Left renal cortex interstitium (tissue), 4 donors: Measurements from ENCODE around the gene P2RX1. TPM values are rescaled to one million over a fixed set of nuclear protein-coding genes. Genes with fewer than 3 reads are reported as not detected.

Experiments
- DNase-seq, 4 donors: peaks; one replicate each; pipeline ENCODE4 v3.0.0-alpha.2; 2013; ENCODE audit warnings: low read depth in 4 of 4, low spot score in 2 of 4, missing footprints in 1 of 4
- polyA plus RNA-seq, 4 donors: library from polyadenylated mRNA; unstranded; fragments of 120-200 nt; gene quantifications; one replicate each; pipeline ENCODE4 v1.2.1, GENCODE V29; 2013; ENCODE audit not compliant: insufficient read length in 4 of 4

The P2RX1 gene
- polyA plus RNA-seq, 4 donors, result 0.65 to 1.9 (median 1.3) TPM

DNA sequence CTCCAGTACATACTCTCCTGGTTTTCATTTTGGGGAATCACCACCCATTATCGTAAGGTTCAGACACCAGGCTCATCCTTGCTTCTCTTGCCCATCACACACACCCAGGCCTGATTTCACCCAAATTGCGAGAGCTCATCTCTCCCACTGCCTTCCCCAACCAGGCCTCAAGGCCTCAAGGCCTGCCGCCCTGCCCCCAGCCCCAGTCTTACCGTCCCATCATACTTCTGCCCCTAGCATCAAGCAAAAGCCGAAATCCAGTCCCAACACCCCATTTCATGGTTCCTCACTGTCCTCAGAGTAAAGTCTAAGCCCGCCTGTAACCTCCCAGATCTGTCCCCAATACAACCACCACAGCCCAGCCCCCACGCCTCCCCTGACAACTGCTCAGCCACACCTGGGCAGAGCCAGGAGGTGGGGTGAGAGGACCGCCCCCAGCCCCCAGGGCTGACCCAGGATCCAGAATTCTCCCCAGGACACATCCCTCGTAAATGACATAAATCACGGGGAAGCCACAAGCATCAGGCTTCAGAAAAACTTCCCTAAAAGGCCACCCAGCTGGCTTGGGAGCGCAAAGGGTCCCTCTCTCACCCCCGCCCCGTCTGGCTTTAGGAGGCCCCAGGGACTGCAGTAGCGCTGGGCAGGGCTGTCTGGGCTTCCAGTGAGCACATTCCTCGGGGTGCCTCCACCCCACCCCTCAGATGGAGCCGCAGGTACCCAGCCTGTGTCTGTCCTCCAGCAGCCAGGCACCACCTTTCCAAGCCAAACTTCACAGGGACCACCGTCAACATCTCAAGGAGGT is 9.6 kb upstream of the P2RX1 start:
- DNase-seq, result no peak

DNA sequence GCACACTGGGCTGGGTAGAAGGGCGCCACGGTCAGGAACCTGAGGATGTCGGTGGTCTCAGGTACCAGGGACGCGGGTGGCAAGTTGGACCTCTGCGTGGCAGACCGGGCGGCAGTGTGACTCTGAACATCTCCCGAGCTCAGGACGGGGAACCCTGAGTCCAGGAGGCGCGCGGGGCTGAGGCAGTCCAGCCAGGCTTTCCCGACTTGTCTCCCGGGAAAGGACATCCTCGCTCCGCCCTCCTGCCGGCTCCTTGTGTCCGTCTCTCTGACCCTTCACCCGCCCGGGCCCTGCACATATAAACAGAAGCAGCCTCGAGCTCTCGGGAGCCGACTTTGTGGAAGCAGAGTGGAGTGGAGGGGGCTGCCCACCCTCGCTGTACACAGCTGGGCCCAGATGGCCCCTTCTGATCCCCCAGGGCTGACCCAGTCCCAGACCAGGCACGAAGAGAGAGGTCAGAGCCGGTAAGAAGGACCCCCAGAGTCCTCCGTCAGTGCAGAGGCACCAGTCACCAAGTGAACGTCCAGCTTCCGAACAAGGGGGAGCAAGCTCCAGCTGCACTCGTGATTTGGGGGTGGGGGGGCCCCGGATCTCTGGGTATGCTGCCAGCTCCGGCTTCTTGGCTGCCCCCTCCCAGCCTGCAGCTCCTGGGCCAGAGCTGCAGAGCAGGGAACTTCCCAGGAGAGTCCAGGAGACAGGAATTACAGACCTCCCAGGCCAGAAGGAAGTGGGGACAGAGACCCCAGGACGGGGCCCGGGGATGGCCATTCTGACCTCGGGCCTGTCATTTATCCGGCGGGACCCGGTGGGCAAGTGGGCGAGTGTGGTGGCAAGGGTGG is 8.5 kb upstream of the P2RX1 start:
- DNase-seq, result no peak

GRCh38 chr17:3923466-3924190 is 7.4 kb upstream of the P2RX1 start:
- no peak for DNase-seq

GRCh38 chr17:3922765-3923164 is 6.5 kb upstream of the P2RX1 start:
- no peak for DNase-seq

GRCh38 chr17:3921502-3922319 is 5.4 kb upstream of the P2RX1 start:
- no peak for DNase-seq

DNA sequence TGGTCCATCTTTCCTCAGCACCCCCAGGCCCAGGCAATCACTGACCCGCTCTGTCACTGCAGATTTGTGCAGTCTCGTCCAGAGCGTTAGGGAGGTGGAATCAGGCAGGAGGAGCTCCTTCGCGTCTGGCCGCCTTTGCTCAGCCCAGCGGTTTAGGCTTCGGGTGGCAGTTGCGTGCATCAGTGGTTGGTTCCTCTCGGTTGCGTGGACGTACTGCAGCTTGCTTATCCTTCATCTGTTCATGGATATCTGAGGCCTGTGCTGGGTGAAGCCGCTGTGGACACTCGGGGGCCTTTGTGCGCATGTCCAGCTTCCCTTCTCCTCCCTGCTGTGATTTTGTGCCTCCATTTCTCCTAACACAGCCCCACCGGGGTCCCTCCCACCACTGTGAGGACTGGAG is 4.7 kb upstream of the P2RX1 start:
- no peak for DNase-seq

DNA sequence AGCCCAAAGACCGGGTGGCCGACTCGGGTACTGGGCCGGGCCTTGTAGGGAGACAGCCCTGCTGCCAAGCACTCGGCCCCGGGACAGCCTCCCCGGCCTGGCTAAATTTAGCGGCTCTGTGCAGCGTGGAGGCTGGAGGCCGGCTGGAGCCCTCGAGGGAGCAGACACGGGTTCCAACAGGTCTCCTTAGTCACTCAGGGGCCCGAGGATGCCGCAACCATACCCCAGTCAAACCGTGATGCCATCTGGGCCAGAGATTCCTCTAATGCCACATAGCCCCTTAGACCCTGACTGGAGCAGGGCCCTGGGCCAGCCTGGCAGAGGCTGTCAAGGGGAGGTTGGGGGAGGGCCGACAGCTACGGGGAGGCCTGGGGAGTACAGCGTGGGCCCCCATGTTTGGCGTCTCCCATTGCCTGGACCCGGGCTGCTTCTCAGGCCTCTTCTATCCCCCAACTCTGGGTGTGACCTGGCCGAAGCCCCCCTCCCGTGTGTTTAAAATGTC is 2.9 kb upstream of the P2RX1 start:
- DNase-seq, result no peak

DNA sequence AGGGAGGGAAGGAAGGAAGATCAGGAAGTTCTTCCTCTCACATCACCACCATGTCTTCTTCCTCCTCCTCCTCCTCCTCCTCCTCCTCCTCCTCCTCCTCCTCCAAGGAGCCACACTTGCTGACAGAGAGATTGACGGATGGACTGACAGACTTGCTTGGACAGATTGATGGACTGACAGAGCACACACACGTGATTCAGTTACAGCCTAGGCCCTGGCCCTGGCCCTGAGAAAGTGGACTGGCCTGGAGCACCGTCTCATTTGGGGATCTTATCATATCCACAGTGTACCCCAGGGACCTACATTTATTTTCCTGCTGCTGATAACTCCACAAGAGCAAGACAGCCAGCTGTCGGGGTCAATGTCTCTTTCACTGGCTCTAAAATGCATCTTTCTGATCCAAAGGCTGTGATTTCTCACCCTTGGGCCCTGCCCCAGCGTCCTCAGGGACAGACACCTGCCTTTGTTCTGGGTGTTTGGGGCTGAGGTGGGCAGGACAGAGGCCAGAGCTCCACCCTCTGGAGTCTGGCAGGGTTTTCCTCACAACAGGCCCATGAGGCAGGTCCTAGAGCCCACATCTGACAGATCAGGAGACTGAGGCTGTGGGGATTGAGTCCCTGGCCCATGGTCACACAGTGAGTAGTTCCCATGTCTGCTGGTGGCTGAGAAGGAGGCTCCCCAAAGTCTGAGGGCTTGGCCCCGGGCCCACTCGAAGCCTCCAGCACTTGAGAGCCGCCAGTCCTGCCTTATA is 2.3 kb upstream of the P2RX1 start:
- DNase-seq, result no peak

DNA sequence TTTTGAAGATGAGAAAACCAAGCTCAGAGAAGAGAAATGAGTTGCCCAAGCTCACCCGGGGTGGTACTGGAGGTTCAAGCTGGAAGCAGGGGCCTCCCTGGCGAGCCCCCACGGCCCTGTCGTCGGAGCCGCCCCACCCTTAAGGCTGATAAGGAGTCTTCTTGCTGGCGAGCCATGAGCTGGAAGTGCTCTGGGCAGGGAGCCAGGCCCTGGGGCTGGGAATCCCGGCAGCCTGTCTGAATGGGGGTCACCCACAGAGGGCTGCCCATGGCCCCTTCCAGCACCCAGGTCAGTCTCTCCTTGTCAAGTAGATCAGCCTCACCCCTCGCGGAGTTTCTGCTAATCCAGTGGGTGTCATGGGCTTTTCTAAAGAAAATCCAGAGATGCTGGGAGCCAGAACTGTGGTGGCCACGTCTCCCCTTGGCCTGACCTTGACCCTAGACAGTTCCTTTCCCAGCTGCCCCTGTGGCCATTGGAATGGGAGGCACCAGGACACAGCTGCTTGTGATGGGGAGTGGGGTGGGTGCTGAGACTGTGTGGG is 1.2 kb upstream of the P2RX1 start:
- no peak for DNase-seq

DNA sequence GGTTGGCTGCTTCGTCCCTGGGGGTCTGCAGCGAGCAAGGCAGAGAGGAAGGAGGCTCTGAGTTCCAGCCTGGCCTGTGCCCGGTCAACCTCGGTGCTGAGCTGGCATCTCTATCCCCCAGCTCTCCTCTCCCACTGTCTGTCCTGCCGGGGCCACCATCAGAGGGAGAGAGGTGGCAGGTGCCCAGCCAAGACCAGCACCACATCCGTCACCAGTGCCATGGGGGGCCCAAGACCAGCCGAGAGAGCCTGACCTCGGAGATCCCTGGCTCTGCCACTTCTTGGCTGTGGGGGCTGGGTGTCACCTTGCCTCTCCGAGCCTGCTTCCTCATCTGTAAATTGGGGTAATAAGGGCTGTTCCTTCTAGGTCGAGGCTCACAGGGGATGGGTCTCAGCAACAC is 560 bp upstream of the P2RX1 start:
- no peak for DNase-seq

DNA sequence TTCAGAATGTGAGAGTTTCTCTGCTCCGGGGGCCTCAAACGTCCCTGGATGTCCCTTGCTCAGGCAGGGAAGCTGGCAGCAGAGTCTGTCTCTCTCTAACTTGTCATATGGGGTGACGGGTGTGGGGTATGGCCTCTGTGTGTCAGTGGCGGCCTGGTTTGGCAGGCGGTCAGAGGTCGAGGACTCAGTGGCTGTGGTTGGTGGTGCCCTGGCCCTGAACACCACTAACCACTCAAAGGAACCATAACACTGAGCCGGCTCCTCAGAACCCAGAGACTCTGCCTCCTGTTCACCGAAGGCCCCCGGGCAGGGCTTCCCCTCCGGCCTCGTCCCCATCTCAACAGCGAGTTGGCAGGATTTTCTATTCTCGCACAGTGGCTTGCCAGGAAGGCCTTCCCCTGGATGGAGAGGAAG is 677 bp downstream of the P2RX1 start:
- no peak for DNase-seq

DNA sequence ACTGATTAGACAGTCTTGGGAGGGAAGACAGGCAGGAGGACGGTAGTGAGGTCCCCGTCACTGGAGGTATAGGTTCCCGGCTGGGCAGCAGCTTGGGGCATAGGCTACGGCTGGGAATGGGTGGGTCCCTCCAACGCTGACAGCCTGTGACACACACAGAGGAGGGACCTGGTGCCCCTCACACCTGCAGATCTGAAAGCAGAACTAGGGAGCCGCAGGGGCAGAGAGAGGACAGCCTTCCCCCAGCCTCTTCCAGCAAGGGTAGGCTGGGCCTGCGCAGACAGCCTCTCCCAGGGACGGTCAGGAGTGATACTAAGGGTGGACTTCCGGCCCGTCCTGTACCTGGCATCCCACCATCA is 2.0 kb downstream of the P2RX1 start:
- no peak for DNase-seq

DNA sequence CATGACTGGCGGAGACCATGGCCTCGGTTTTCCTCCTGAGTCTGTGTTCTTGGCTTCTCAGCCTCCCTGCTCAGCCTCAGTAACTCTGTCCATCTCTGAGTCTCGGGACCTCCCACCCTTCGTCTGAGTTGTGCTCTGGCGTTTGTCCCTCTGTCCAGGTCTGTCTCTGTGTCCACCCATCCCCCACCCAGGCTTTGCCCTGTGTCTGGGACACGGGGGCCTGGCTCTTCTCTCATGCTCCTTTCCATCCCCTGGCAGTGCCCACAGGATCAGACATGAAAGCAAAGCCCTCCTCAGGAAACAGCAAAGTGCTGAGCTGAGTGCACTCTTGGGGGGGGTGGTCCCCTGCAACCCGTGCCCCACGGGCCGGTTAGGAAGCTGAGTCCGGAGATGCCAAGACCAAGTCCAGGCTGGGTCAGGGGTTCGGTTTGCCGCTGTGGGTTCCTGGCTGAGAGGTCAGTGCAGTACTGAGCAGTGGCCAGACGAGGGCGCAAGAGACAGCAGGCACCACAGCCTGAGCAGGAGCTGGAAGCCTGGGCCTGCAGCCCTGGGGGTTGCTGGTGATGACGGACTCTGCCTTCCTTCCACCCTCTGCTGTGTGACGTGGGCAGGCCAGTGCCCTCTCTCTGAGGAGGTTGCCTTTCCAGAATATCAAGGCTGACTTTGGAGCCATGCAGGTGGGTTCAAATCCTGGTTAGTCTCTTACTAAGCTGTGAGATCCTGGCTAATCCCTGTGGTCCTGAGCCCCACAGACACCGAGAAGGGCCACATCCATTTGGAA is 2.5 kb downstream of the P2RX1 start:
- no peak for DNase-seq

DNA sequence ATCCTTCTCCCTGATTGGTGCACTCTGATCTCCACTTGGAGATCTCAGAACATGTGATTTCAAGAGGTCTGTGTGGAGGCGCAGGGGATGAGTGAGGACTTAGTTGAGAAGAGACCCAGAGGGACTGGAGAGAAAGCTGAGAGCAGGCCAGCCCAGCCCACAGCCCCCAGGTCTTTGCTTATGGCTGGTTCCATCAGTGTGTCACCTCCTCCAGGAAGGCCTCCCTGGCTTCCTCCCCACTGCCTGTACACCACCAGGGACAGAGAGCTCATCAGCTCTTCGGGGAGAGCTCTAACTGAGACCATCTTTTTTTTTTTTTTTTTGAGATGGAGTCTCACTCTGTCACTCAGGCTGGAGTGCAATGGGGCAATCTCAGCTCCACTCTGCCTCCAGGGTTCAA is 3.4 kb downstream of the P2RX1 start:
- DNase-seq, result no peak

DNA sequence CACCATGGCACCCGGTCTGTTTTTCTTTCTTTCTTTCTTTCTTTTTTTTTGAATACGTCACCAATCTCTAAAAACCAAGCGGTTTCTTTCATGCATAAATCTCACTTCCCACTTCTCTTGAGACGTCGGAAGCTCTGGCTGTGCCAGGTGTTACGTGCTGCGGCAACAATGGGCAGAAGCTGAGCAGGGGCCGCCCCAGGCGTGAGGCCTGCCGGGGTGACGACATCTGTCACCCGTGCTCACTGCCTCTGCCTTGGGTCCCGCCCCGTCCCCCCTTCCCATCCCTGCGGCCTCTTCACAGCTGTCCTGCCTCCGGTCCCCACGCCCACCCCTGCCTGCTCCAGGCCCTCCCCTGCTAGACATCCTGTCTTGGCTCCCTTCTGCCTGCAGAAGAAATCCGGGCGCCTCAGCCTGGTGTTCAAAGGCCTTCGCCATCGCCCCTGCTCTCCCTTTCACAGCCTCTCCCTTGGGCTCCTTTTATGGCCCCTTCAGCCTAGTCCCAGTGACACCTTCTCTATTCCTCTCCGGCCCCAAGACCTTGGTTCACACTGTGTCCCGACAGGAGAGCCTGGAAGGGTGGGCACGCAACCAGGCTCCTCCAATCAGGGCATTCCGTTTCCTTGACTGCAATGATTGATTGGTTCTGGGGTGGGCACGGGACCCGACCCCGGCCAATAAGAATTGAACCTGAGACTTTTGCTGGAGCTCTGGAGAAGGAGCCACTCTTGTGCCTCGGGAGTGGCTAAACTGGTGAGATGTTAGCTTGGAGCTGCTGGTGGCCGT is 4.8 kb downstream of the P2RX1 start:
- DNase-seq, result no peak

GRCh38 chr17:3910420-3911270 is 5.6 kb downstream of the P2RX1 start:
- no peak for DNase-seq

DNA sequence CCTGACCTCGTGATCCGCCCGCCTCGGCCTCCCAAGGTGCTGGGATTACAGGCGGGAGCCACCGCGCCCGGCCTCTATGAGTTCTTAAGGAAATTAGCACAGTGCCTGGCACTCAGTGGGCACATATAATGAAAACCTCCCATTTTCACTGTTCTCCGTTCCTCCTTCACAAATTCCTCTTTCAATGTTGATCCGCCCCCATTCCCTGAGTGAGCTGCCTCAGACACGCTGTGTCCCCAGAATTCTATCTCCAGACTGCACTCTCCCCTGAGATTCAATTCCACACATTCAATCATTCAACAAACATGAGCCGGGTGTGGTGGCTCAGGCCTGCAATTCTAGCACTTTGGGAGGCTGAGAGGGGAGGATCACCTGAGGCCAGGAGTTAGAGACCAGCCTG is 7.0 kb downstream of the P2RX1 start:
- DNase-seq, result no peak
